Fibroblast of lung (primary cell): ENCODE measurements around the gene SUMO1. TPM values are rescaled to one million over a fixed set of nuclear protein-coding genes. Genes with fewer than 3 reads are reported as not detected.

Source experiments
- DNase-seq, 2 donors: peaks; one replicate each; pipeline versions ENCODE4 v3.0.0 to v3.0.0-alpha.2; 2010; ENCODE audit warnings: low read depth in 2 of 2
- H2AFZ ChIP-seq: 2 replicates; pipeline ENCODE4 v1.5.1; 2012; ENCODE audit warnings: low read length, control low read depth, inconsistent platforms
- H3K27ac ChIP-seq: 2 replicates; pipeline ENCODE4 v1.5.1; 2011; ENCODE audit warnings: low read length, control low read depth; ENCODE audit not compliant: insufficient read depth
- H3K27me3 ChIP-seq: 2 replicates; pipeline ENCODE4 v1.5.1; 2011; ENCODE audit warnings: mild to moderate bottlenecking, low read length; ENCODE audit not compliant: control insufficient read depth, insufficient read depth
- H3K36me3 ChIP-seq: 2 replicates; pipeline ENCODE4 v1.5.1; 2011; ENCODE audit warnings: low read length; ENCODE audit not compliant: control insufficient read depth, insufficient read depth
- H3K4me1 ChIP-seq: 2 replicates; pipeline ENCODE4 v1.5.1; 2011; ENCODE audit warnings: low read length; ENCODE audit not compliant: control insufficient read depth, insufficient read depth; ENCODE audit errors: extremely low read depth
- H3K4me2 ChIP-seq: 2 replicates; pipeline ENCODE4 v1.5.1; 2011; ENCODE audit warnings: low read length, control low read depth; ENCODE audit not compliant: insufficient read depth; ENCODE audit errors: extremely low read depth
- H3K4me3 ChIP-seq, 4 experiments: fragments of 200-600 bp in 1 of 4; sonication (generic) in 1 of 4; replicated peaks in 1 of 4; 2 replicates each; pipeline ENCODE4 v1.5.1; 2011 to 2016; ENCODE audit warnings: low read length in 4 of 4, low read depth in 3 of 4, mild to moderate bottlenecking in 3 of 4, control low read depth in 2 of 4, inconsistent platforms in 1 of 4, mixed read lengths in 1 of 4; ENCODE audit not compliant: insufficient read depth in 1 of 4; ENCODE audit errors: control extremely low read depth in 1 of 4
- H3K79me2 ChIP-seq: 2 replicates; pipeline ENCODE4 v1.5.1; 2012; ENCODE audit warnings: mild to moderate bottlenecking, low read length, inconsistent platforms; ENCODE audit not compliant: control insufficient read depth, insufficient read depth
- H3K9ac ChIP-seq: 2 replicates; pipeline ENCODE4 v1.5.1; 2011; ENCODE audit warnings: mild to moderate bottlenecking, low read length, control low read depth; ENCODE audit not compliant: insufficient read depth
- H3K9me3 ChIP-seq: 2 replicates; pipeline ENCODE4 v1.5.1; 2012; ENCODE audit warnings: low read depth, low read length; ENCODE audit not compliant: control insufficient read depth, insufficient read depth
- H4K20me1 ChIP-seq: 2 replicates; pipeline ENCODE4 v1.5.1; 2011; ENCODE audit warnings: low read length; ENCODE audit not compliant: control insufficient read depth, insufficient read depth; ENCODE audit errors: extremely low read depth
- EZH2 ChIP-seq: IDR thresholded peaks from 2 replicates; pipeline ENCODE4 v1.5.1; 2012; ENCODE audit warnings: low read length, control low read depth, mild to moderate bottlenecking; ENCODE audit errors: missing control alignments
- polyA plus RNA-seq, 2 donors: library from polyadenylated mRNA; depleted of rRNA in 1 of 2; stranded (reverse) in 1 of 2; unstranded in 1 of 2; fragments of >200 nt; gene quantifications; 2 replicates each; pipeline ENCODE4 v1.2.1, GENCODE V29; 2011 to 2012; ENCODE audit warnings: missing spikeins in 1 of 2
- total RNA-seq: library from RNA; depleted of rRNA; stranded (reverse); fragments of >200 nt; gene quantifications from 2 replicates; pipeline ENCODE4 v1.2.1, GENCODE V29; 2014
- TF ChIP-seq, protein P1 (sequence below), 2 donors: IDR thresholded peaks in 1 of 2; conservative IDR thresholded peaks in 1 of 2; 1 replicate in 1 of 2; 2 replicates in 1 of 2; pipeline ENCODE4 v1.5.1; 2011 to 2012; ENCODE audit warnings: low read length in 2 of 2, control low read depth in 1 of 2, inconsistent platforms in 1 of 2, low read depth in 1 of 2, mild to moderate bottlenecking in 1 of 2

The SUMO1 gene
- total and polyA plus RNA-seq, 2 donors (not counting 1 experiment from before 2014, with no cell fraction given): 107 to 170 TPM

DNA sequence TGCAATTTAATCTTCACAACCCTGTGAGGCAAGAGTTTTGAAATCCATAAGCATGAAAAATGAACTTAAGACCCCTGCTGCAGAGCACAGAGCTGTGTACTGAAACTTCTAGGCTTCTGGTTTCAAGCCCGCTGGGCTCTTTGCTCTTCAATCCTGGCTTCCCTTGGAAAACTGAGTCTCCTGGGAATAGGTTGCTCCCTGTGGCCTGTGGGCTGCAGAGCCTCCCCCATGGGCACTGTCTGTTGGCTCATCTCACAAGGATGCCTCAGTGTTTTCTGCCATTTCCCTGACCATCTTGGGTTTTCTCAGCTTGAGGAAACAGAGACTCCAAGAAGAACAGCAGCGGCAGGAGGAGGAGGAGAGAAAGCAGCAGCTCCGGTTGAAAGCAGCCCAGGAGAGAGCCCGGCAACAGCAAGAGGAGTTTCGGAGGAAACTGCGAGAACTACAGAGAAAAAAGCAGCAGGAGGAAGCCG is 44.5 kb downstream of the SUMO1 start:
- H3K4me2 ChIP-seq: no peak overlapping the region
- H4K20me1 ChIP-seq: no peaks in the 10 kb centered on the region
- DNase-seq: peak in 1 of 2 donors; percentile 8
- H3K9me3 ChIP-seq: no peaks in the 10 kb centered on the region
- H3K79me2 ChIP-seq: no peaks in the 10 kb centered on the region
- no peak overlapping the region for H3K4me3 ChIP-seq
- TF ChIP-seq, protein P1, sequence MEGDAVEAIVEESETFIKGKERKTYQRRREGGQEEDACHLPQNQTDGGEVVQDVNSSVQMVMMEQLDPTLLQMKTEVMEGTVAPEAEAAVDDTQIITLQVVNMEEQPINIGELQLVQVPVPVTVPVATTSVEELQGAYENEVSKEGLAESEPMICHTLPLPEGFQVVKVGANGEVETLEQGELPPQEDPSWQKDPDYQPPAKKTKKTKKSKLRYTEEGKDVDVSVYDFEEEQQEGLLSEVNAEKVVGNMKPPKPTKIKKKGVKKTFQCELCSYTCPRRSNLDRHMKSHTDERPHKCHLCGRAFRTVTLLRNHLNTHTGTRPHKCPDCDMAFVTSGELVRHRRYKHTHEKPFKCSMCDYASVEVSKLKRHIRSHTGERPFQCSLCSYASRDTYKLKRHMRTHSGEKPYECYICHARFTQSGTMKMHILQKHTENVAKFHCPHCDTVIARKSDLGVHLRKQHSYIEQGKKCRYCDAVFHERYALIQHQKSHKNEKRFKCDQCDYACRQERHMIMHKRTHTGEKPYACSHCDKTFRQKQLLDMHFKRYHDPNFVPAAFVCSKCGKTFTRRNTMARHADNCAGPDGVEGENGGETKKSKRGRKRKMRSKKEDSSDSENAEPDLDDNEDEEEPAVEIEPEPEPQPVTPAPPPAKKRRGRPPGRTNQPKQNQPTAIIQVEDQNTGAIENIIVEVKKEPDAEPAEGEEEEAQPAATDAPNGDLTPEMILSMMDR (conservative IDR thresholded peaks at IDR 0.05 in 1 of 2, IDR thresholded peaks at IDR 0.05 in 1 of 2; ENCODE audit: low read depth in 1 of 2, low read length in 2 of 2): no peak
- no peak for TF ChIP-seq EZH2
- H3K4me1 ChIP-seq: no peaks in the 10 kb centered on the region
- H3K27me3 ChIP-seq: no peaks in the 10 kb centered on the region
- H3K36me3 ChIP-seq: no peaks in the 10 kb centered on the region
- no peak overlapping the region for H3K27ac ChIP-seq
- H2AFZ ChIP-seq: no peak overlapping the region
- no peak overlapping the region for H3K9ac ChIP-seq

DNA sequence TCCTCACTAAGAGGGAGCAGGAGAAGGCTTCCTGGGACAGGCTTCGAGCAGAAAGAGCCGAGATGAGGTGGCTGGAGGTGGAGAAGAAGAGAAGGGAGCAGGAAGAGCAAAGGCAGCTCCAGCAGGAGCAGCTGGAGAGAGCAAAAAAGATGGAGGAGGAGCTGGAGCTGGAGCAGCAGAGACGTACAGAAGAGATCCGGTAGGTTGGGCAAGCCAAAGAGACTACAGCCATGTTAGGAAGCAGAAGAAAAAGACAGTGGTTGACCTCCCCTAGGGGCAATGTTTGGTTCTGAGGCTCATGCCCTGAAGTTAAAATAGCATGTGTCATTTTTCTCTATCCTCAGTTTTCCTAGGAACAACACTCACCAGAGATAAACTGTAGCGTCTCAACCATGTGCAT is 45.1 kb downstream of the SUMO1 start:
- no peak overlapping the region for H3K9ac ChIP-seq
- no peaks in the 10 kb centered on the region for H3K27me3 ChIP-seq
- H3K36me3 ChIP-seq: no peaks in the 10 kb centered on the region
- no peaks in the 10 kb centered on the region for H4K20me1 ChIP-seq
- H3K79me2 ChIP-seq: no peaks in the 10 kb centered on the region
- H3K4me1 ChIP-seq: no peaks in the 10 kb centered on the region
- H3K4me3 ChIP-seq: no peak overlapping the region
- peak overlapping the region; percentile 4 for H2AFZ ChIP-seq
- DNase-seq: no peak
- no peak overlapping the region for H3K27ac ChIP-seq
- no peak overlapping the region for H3K4me2 ChIP-seq
- H3K9me3 ChIP-seq: no peaks in the 10 kb centered on the region
- TF ChIP-seq, protein P1 (conservative IDR thresholded peaks at IDR 0.05 in 1 of 2, IDR thresholded peaks at IDR 0.05 in 1 of 2; ENCODE audit: low read depth in 1 of 2, low read length in 2 of 2): no peak
- TF ChIP-seq EZH2: no peak

DNA sequence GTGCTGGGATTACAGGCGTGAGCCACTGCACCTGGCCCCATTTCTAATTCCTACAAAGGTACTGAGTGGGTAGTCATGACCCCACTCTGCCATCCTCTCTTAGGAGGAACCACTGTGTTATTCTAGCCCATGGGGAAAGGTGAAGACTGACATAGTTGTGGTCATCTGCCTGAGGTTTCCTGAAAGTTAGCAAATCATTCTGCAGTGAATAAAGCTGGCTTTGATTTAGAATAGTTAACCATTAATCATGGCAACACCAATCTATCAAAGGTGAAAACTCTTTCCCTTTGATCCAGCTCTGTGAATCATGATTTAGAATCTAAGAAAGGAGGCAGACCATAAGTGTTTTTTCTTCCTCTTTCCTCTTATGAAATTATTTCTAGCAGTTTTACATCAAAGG is 50.8 kb downstream of the SUMO1 start:
- Histone ChIP-seq H3K27me3 (no peaks in the 10 kb centered on the region), H3K27ac (no peak overlapping the region), H3K9me3 (no peaks in the 10 kb centered on the region), H2AFZ (no peak overlapping the region), H3K4me1 (peaks cover 2% of the 10 kb centered on the region), H3K79me2 (no peaks in the 10 kb centered on the region), H4K20me1 (no peaks in the 10 kb centered on the region), H3K4me2 (no peak overlapping the region), H3K36me3 (no peaks in the 10 kb centered on the region), H3K4me3 (no peak overlapping the region), H3K9ac (no peak overlapping the region)
- peak in 1 of 2 donors; percentile 67 for DNase-seq
- TF ChIP-seq EZH2: no peak
- TF ChIP-seq, protein P1 (conservative IDR thresholded peaks at IDR 0.05 in 1 of 2, IDR thresholded peaks at IDR 0.05 in 1 of 2; ENCODE audit: low read depth in 1 of 2, low read length in 2 of 2): no peak
